H9 (cell line): ENCODE measurements around the gene NAIF1. TPM values are rescaled to one million over a fixed set of nuclear protein-coding genes. Genes with fewer than 3 reads are reported as not detected.

Experiments
- DNase-seq: peaks from one replicate; pipeline ENCODE4 v3.0.0-alpha.2; 2017
- H2AFZ ChIP-seq: one replicate; pipeline ENCODE4 v1.6.1; 2013; ENCODE audit warnings: mild to moderate bottlenecking, low read length, control low read depth, moderate library complexity
- H2AK5ac ChIP-seq: 2 replicates; pipeline ENCODE4 v1.6.1; 2013; ENCODE audit warnings: low read length, control low read depth, mixed read lengths; ENCODE audit not compliant: insufficient read length
- H2BK120ac ChIP-seq: one replicate; pipeline ENCODE4 v1.6.1; 2013; ENCODE audit warnings: low read depth, mild to moderate bottlenecking, low read length, control low read depth, inconsistent platforms; ENCODE audit not compliant: poor library complexity, severe bottlenecking
- H2BK12ac ChIP-seq: 2 replicates; pipeline ENCODE4 v1.6.1; 2013; ENCODE audit warnings: low read length, control low read depth, mixed read lengths, low read depth; ENCODE audit not compliant: insufficient read length
- H2BK15ac ChIP-seq: 2 replicates; pipeline ENCODE4 v1.6.1; 2013; ENCODE audit warnings: low read depth, low read length, control low read depth
- H2BK20ac ChIP-seq: one replicate; pipeline ENCODE4 v1.6.1; 2013; ENCODE audit warnings: low read depth, mild to moderate bottlenecking, low read length, control low read depth, inconsistent platforms; ENCODE audit not compliant: poor library complexity, severe bottlenecking
- H2BK5ac ChIP-seq: 2 replicates; pipeline ENCODE4 v1.6.1; 2013; ENCODE audit warnings: low read length, control low read depth, mixed read lengths; ENCODE audit not compliant: insufficient read length
- H3K14ac ChIP-seq: 2 replicates; pipeline ENCODE4 v1.6.1; 2013; ENCODE audit warnings: low read length, control low read depth; ENCODE audit not compliant: insufficient read depth
- H3K18ac ChIP-seq: 2 replicates; pipeline ENCODE4 v1.6.1; 2013; ENCODE audit warnings: low read depth, mild to moderate bottlenecking, mixed read lengths, low read length, control low read depth; ENCODE audit not compliant: insufficient read length
- H3K23ac ChIP-seq: 2 replicates; pipeline ENCODE4 v1.6.1; 2013; ENCODE audit warnings: low read length, control low read depth, mixed read lengths, low read depth; ENCODE audit not compliant: insufficient read length
- H3K23me2 ChIP-seq: 2 replicates; pipeline ENCODE4 v1.6.1; 2013; ENCODE audit warnings: low read depth, mild to moderate bottlenecking, mixed read lengths, low read length, control low read depth; ENCODE audit not compliant: insufficient read length, poor library complexity, severe bottlenecking
- H3K27ac ChIP-seq: 2 replicates; pipeline ENCODE4 v1.5.1; 2013; ENCODE audit warnings: low read length, control low read depth, mixed read lengths, low read depth; ENCODE audit not compliant: insufficient read length
- H3K27me3 ChIP-seq: 2 replicates; pipeline ENCODE4 v1.6.1; 2013; ENCODE audit warnings: low read length, control low read depth, inconsistent platforms; ENCODE audit not compliant: insufficient read depth
- H3K4ac ChIP-seq: 2 replicates; pipeline ENCODE4 v1.6.1; 2013; ENCODE audit warnings: low read depth, mild to moderate bottlenecking, control low read depth, inconsistent platforms, low read length, moderate library complexity
- H3K4me1 ChIP-seq: 2 replicates; pipeline ENCODE4 v1.6.1; 2013; ENCODE audit warnings: low read length, control low read depth, inconsistent platforms; ENCODE audit not compliant: insufficient read depth
- H3K4me2 ChIP-seq: 2 replicates; pipeline ENCODE4 v1.6.1; 2013; ENCODE audit warnings: low read length, control low read depth, mixed read lengths; ENCODE audit not compliant: insufficient read length, insufficient read depth
- H3K56ac ChIP-seq: 2 replicates; pipeline ENCODE4 v1.6.1; 2013; ENCODE audit warnings: low read depth, mild to moderate bottlenecking, mixed read lengths, low read length, control low read depth; ENCODE audit not compliant: insufficient read length
- H3K79me1 ChIP-seq: 2 replicates; pipeline ENCODE4 v1.6.1; 2013; ENCODE audit warnings: low read depth, mild to moderate bottlenecking, moderate library complexity, low read length, control low read depth, inconsistent platforms; ENCODE audit not compliant: insufficient read depth, poor library complexity, severe bottlenecking
- H3K79me2 ChIP-seq: 2 replicates; pipeline ENCODE4 v1.6.1; 2013; ENCODE audit warnings: low read length, control low read depth, inconsistent platforms; ENCODE audit not compliant: insufficient read depth
- H3K9ac ChIP-seq: 2 replicates; pipeline ENCODE4 v1.6.1; 2013; ENCODE audit warnings: low read length, control low read depth, mixed read lengths; ENCODE audit not compliant: insufficient read length; ENCODE audit errors: extremely low read depth
- H3K9me3 ChIP-seq: one replicate; pipeline ENCODE4 v1.6.1; 2013; ENCODE audit warnings: low read depth, low read length, inconsistent platforms; ENCODE audit not compliant: control insufficient read depth
- H3T11ph ChIP-seq: one replicate; pipeline ENCODE4 v1.6.1; 2013; ENCODE audit warnings: mild to moderate bottlenecking, low read length, control low read depth, inconsistent platforms
- H4K20me1 ChIP-seq: one replicate; pipeline ENCODE4 v1.6.1; 2013; ENCODE audit not compliant: control insufficient read depth, insufficient read length, insufficient read depth
- H4K5ac ChIP-seq: 2 replicates; pipeline ENCODE4 v1.6.1; 2013; ENCODE audit warnings: low read depth, mild to moderate bottlenecking, mixed read lengths, low read length, control low read depth; ENCODE audit not compliant: insufficient read length
- H4K8ac ChIP-seq: replicated peaks from 2 replicates; pipeline ENCODE4 v1.6.1; 2013; ENCODE audit warnings: low read length, control low read depth, mixed read lengths, low read depth; ENCODE audit not compliant: insufficient read length
- H4K91ac ChIP-seq: 2 replicates; pipeline ENCODE4 v1.6.1; 2013; ENCODE audit warnings: low read depth, mild to moderate bottlenecking, moderate library complexity, mixed read lengths, low read length, control low read depth; ENCODE audit not compliant: insufficient read length
- H3K27ac Mint-ChIP-seq, 3 experiments: 2 replicates in 2 of 3; 3 replicates in 1 of 3; pipeline ENCODE4 v1.8.0; 2020 to 2021; ENCODE audit warnings: mixed read lengths in 3 of 3, mild to moderate bottlenecking in 1 of 3, moderate library complexity in 1 of 3
- H3K27me3 Mint-ChIP-seq: 2 replicates; pipeline ENCODE4 v1.8.0; 2021; ENCODE audit warnings: low read depth, mild to moderate bottlenecking, moderate library complexity, mixed read lengths
- H3K36me3 Mint-ChIP-seq, 3 experiments: 2 replicates in 2 of 3; 3 replicates in 1 of 3; pipeline ENCODE4 v1.8.0; 2020 to 2021; ENCODE audit warnings: low read depth in 3 of 3, mixed read lengths in 3 of 3; ENCODE audit not compliant: insufficient read depth in 1 of 3
- H3K4me1 Mint-ChIP-seq, 2 experiments: 2 replicates each; pipeline ENCODE4 v1.8.0; 2020; ENCODE audit warnings: mixed read lengths in 2 of 2
- H3K4me3 Mint-ChIP-seq, 2 experiments: 2 replicates in 1 of 2; 3 replicates in 1 of 2; pipeline ENCODE4 v1.8.0; 2020 to 2021; ENCODE audit warnings: mild to moderate bottlenecking in 2 of 2, mixed read lengths in 2 of 2, moderate library complexity in 1 of 2
- H3K9me3 Mint-ChIP-seq, 2 experiments: 2 replicates in 1 of 2; 3 replicates in 1 of 2; pipeline ENCODE4 v1.8.0; 2020; ENCODE audit warnings: mild to moderate bottlenecking in 2 of 2, mixed read lengths in 2 of 2, moderate library complexity in 1 of 2
- CTCF ChIP-seq: fragments of 200-600 bp; sonication (generic); conservative IDR thresholded peaks from 3 replicates; pipeline ENCODE4 v1.8.0; 2021; ENCODE audit warnings: antibody characterized with exemption, mild to moderate bottlenecking
- WGBS: extraction: QIAGEN DNeasy Blood & Tissue Kit; methylation state at CpG from one replicate; pipeline ENCODE4 v1.1.7; 2013; ENCODE audit warnings: missing lambda C conversion rate, low lambda C conversion rate, mixed read lengths; ENCODE audit not compliant: insufficient read length; ENCODE audit errors: extremely low coverage; 5-methylcytosine and 5-hydroxymethylcytosine counted together
- total RNA-seq: library from RNA; stranded (reverse); gene quantifications from 2 replicates; pipeline ENCODE4 v1.2.1, GENCODE V29; 2021

The NAIF1 gene
- total RNA-seq, 1 experiment from 2014 or later, result 6.3 TPM

- Histone ChIP-seq H3K27me3 (no peaks in the 10 kb centered on the region), H3K23ac (no peak overlapping the region), H3K14ac (no peak overlapping the region), H3K9ac (no peak overlapping the region), H2AFZ (no peak overlapping the region), H3T11ph (no peak overlapping the region), H4K5ac (no peak overlapping the region), H3K4me1 (no peaks in the 10 kb centered on the region; the same call in 1 of the 2 replicates), H2AK5ac (no peak overlapping the region), H3K79me1 (no peaks in the 10 kb centered on the region), H3K27ac (no peak overlapping the region), H2BK20ac (no peak overlapping the region), H3K79me2 (no peaks in the 10 kb centered on the region), H2BK15ac (no peak overlapping the region), H2BK120ac (no peak overlapping the region), H3K9me3 (no peaks in the 10 kb centered on the region), H2BK12ac (no peak overlapping the region), H3K56ac (no peak overlapping the region), H4K8ac (no peak overlapping the region), H3K23me2 (no peaks in the 10 kb centered on the region), H3K18ac (no peak overlapping the region), H4K91ac (no peak overlapping the region), H3K4ac (no peak overlapping the region), H2BK5ac (no peak overlapping the region), H4K20me1 (no peaks in the 10 kb centered on the region), H3K4me2 (no peak overlapping the region)
- Mint-ChIP-seq H3K4me3 (no peak overlapping the region), H3K36me3 (peaks cover 19 to 70% (median 52%) of the 10 kb centered on the region in 3 experiments; a peak in 6 of 7 replicates), H3K9me3 (no peaks in the 10 kb centered on the region), H3K27me3 (no peaks in the 10 kb centered on the region), H3K4me1 (peaks cover 2 to 18% of the 10 kb centered on the region in 2 experiments), H3K27ac (no peak overlapping the region)
- no CpG with 5 or more reads among the region's 23 CpGs for WGBS
- DNase-seq, result no peak
- no peak for TF ChIP-seq CTCF
These were observed 39.9 kb upstream of the NAIF1 start for GRCh38 chr9:128106940-128107467.
